ENCODE measurements around the gene NGF.

NGF gene

DNA sequence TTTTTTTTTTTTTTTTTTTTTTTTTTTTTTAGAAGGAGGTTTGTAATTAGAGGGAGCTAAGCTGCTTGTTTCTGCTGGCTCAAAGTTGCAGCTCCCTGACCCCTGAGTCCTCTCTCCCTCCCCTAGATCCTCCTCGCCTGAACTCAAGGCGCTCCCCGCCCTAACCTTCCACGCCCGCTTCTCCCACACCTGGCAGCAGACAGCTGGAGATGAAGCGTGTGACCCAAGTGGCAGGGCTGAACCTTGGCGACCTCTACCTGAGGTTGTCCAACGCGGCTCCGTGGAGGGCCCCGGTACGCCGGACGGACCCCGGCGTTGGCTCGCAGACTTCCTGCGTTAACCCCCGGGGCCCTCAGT lies 795 bp downstream of the NGF start:
- peak overlapping the region; percentile 76 for H3K4me3 ChIP-seq (ENCODE audit: control insufficient read depth, low read depth, low read length)
- TF ChIP-seq, protein P1, sequence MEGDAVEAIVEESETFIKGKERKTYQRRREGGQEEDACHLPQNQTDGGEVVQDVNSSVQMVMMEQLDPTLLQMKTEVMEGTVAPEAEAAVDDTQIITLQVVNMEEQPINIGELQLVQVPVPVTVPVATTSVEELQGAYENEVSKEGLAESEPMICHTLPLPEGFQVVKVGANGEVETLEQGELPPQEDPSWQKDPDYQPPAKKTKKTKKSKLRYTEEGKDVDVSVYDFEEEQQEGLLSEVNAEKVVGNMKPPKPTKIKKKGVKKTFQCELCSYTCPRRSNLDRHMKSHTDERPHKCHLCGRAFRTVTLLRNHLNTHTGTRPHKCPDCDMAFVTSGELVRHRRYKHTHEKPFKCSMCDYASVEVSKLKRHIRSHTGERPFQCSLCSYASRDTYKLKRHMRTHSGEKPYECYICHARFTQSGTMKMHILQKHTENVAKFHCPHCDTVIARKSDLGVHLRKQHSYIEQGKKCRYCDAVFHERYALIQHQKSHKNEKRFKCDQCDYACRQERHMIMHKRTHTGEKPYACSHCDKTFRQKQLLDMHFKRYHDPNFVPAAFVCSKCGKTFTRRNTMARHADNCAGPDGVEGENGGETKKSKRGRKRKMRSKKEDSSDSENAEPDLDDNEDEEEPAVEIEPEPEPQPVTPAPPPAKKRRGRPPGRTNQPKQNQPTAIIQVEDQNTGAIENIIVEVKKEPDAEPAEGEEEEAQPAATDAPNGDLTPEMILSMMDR (conservative IDR thresholded peaks at IDR 0.05; ENCODE audit: control insufficient read depth, insufficient read depth, low read depth, low read length) = no peak
- no peak for DNase-seq (ENCODE audit: low read depth)

DNA sequence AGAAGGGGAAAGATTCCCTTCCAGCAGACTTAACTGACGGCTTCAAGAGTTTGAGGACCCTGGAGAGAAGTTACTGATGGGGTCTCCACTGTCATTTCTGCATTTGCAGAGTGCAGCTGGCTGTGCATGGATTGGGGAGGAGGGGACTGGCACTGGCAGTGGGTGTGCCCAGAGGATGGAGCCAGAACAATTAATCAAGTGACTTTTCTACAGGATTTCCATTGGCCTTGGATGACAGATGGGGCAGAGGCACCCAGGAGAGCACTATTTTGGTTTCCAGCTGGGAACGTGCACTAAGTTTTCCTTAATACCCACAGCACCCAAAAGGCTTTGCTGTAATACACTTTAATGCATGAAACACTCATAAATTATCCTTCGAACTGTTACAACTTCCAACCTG lies 1.3 kb downstream of the NGF start:
- DNase-seq (ENCODE audit: low read depth) = no peak
- TF ChIP-seq, protein P1 (conservative IDR thresholded peaks at IDR 0.05; ENCODE audit: control insufficient read depth, insufficient read depth, low read depth, low read length) = no peak

DNA sequence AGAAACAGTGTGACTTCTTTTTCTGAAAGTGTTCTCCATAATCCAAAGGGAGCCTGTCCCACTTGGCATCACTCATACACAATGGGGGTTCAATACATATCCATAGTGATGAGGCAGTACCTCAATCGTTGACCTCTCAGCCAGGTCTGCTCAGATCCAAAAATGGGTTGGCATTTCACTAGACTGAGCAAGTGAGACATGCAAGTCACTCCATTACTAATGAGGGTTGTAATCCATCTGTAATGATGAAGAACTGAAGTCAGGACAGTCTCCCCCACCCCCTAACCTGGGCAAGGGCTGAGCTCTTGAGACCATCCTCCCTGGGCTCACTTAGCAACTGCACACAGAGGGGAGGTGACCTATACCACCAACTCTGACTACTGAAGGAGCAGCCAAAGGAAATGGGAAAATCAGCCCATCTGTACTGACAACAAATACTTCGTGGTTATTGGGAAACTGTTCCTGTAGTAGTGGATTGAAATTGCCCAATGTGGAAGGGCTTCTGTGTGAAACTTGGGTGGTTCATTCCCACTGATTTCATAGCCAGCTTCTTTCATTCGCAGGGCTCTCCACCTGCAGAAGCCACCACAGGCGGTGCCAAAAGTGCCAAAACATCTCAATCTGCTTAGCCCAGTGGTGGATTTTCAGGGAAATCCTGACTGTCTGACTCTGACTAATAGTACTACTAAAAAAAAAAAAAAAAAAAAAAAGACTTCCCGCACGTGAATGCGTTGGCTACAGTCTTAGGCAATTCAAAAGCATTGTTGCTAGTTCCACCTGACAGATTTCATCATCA lies 5.0 kb downstream of the NGF start:
- DNase-seq (ENCODE audit: low read depth) = peak; percentile 93
- TF ChIP-seq, protein P1 (conservative IDR thresholded peaks at IDR 0.05; ENCODE audit: control insufficient read depth, insufficient read depth, low read depth, low read length) = no peak

More for the DNA sequence above, 1.3 kb downstream of the NGF start:
- peak overlapping the region; percentile 76 for H3K4me3 ChIP-seq (ENCODE audit: control insufficient read depth, low read depth, low read length)

DNA sequence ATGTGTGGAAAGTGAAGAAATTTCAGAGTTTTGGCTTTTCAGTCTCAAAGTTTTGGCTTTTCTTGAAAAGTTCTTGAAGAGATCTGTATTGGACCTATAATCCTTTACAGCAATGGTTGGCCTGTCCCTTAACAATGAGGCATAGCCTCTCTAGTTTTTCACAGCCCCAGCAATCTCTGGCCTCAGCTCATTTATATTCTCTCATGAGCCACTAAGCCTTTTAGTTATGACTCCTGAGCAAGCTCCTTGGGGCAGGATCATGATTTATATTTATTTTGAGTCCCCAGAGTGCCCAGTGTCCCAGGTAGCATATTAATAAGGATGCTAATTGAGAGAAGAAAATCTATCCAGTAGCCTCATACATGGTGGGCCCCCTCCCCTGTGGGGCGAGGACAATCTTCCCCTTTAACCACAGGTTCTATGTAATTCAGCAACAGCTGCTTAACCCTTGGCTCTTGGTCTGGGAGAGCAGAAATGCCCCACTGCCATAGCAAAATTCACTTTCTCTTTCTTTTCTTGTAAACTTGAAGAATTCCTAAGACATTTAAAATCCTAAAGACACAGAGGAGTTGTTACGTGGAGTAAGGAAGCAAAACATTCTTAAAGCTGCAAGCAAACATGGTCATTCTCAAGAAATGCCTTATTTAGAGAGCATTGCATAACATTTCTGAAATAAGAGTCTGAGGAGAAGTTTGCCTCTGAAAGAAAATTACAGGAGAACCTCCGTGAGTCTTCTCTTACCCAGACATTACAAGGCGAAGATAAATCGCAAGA lies 6.3 kb downstream of the NGF start:
- no peak overlapping the region for H3K4me3 ChIP-seq (ENCODE audit: control insufficient read depth, low read depth, low read length)
- DNase-seq (ENCODE audit: low read depth) = peak; percentile 57
- TF ChIP-seq, protein P1 (conservative IDR thresholded peaks at IDR 0.05; ENCODE audit: control insufficient read depth, insufficient read depth, low read depth, low read length) = no peak

More for the DNA sequence above, 5.0 kb downstream of the NGF start:
- H3K4me3 ChIP-seq (ENCODE audit: control insufficient read depth, low read depth, low read length) = no peak overlapping the region

DNA sequence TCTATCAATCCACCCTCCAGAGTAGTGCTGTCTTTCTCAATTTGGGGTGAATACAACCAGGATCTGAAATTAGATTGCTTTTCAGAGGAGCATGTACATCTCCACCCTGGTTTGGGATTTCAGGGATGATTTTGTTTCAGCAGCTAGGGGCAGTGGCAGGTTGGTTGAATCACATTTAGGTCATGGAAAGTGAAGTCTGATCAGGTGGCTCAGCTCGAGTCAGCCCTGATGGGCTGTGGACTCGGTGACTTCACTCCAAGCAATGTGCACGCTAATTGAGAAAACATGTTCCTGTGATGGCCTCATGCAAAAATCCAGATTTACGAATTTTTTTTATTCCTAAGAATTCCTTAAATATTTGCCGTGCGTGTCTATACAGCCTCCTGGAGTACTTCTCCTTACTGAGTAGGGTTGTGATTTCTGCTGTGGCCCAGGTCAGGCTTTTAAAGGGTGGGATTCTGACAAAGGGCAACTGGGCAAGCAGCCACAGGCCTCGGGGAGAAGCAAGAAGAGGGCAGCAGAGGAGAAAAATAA lies 7.5 kb downstream of the NGF start:
- no peak overlapping the region for H3K4me3 ChIP-seq (ENCODE audit: control insufficient read depth, low read depth, low read length)
- peak; percentile 98 for DNase-seq (ENCODE audit: low read depth)
- TF ChIP-seq, protein P1 (conservative IDR thresholded peaks at IDR 0.05; ENCODE audit: control insufficient read depth, insufficient read depth, low read depth, low read length) = peak; percentile 58

DNA sequence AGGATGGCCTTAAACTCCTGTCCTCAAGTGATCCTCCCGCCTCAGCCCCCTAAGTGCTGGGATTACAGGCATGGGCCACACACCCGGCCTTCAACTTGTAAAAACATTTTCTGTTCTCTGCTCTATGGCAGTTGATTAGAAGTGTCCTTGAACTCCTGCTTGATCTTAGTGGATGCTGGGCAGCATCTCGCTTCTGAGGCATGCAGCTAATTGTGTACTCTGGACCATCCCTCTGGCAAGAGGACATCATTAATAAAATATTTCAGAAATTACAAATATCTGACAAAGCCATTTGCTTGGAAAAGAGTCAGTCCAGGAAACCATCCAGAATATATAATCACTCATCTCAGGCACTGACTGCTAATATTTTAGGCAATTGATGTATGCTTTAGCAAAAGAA lies 8.1 kb downstream of the NGF start:
- TF ChIP-seq, protein P1 (conservative IDR thresholded peaks at IDR 0.05; ENCODE audit: control insufficient read depth, insufficient read depth, low read depth, low read length) = no peak
- DNase-seq (ENCODE audit: low read depth) = peak; percentile 47
- H3K4me3 ChIP-seq (ENCODE audit: control insufficient read depth, low read depth, low read length) = no peak overlapping the region
